ENCODE results near the gene RPP25L. TPM values are rescaled to one million over a fixed set of nuclear protein-coding genes. Genes with fewer than 3 reads are reported as not detected.

Gene RPP25L
- total and polyA plus RNA-seq, 9 of the 15 experiments (the other 6 are each of a cell fraction or from before 2014, with no cell fraction given) = 16.3 to 43.7 (median 29.0) TPM

GRCh38 chr9:34623374-34624235 lies 11.7 kb upstream of the RPP25L start (continued):
- TF ChIP-seq, protein P1, sequence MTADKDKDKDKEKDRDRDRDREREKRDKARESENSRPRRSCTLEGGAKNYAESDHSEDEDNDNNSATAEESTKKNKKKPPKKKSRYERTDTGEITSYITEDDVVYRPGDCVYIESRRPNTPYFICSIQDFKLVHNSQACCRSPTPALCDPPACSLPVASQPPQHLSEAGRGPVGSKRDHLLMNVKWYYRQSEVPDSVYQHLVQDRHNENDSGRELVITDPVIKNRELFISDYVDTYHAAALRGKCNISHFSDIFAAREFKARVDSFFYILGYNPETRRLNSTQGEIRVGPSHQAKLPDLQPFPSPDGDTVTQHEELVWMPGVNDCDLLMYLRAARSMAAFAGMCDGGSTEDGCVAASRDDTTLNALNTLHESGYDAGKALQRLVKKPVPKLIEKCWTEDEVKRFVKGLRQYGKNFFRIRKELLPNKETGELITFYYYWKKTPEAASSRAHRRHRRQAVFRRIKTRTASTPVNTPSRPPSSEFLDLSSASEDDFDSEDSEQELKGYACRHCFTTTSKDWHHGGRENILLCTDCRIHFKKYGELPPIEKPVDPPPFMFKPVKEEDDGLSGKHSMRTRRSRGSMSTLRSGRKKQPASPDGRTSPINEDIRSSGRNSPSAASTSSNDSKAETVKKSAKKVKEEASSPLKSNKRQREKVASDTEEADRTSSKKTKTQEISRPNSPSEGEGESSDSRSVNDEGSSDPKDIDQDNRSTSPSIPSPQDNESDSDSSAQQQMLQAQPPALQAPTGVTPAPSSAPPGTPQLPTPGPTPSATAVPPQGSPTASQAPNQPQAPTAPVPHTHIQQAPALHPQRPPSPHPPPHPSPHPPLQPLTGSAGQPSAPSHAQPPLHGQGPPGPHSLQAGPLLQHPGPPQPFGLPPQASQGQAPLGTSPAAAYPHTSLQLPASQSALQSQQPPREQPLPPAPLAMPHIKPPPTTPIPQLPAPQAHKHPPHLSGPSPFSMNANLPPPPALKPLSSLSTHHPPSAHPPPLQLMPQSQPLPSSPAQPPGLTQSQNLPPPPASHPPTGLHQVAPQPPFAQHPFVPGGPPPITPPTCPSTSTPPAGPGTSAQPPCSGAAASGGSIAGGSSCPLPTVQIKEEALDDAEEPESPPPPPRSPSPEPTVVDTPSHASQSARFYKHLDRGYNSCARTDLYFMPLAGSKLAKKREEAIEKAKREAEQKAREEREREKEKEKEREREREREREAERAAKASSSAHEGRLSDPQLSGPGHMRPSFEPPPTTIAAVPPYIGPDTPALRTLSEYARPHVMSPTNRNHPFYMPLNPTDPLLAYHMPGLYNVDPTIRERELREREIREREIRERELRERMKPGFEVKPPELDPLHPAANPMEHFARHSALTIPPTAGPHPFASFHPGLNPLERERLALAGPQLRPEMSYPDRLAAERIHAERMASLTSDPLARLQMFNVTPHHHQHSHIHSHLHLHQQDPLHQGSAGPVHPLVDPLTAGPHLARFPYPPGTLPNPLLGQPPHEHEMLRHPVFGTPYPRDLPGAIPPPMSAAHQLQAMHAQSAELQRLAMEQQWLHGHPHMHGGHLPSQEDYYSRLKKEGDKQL (CRISPR knock-in tag; IDR thresholded peaks at IDR 0.05; ENCODE audit: borderline replicate concordance) = no peak
- TF ChIP-seq ZBTB7A (IDR thresholded peaks at IDR 0.05; ENCODE audit: borderline replicate concordance, control insufficient read depth, low read depth, low read length) = no peak
- TF ChIP-seq, protein P2, sequence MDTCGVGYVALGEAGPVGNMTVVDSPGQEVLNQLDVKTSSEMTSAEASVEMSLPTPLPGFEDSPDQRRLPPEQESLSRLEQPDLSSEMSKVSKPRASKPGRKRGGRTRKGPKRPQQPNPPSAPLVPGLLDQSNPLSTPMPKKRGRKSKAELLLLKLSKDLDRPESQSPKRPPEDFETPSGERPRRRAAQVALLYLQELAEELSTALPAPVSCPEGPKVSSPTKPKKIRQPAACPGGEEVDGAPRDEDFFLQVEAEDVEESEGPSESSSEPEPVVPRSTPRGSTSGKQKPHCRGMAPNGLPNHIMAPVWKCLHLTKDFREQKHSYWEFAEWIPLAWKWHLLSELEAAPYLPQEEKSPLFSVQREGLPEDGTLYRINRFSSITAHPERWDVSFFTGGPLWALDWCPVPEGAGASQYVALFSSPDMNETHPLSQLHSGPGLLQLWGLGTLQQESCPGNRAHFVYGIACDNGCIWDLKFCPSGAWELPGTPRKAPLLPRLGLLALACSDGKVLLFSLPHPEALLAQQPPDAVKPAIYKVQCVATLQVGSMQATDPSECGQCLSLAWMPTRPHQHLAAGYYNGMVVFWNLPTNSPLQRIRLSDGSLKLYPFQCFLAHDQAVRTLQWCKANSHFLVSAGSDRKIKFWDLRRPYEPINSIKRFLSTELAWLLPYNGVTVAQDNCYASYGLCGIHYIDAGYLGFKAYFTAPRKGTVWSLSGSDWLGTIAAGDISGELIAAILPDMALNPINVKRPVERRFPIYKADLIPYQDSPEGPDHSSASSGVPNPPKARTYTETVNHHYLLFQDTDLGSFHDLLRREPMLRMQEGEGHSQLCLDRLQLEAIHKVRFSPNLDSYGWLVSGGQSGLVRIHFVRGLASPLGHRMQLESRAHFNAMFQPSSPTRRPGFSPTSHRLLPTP (IDR thresholded peaks at IDR 0.05; ENCODE audit: borderline replicate concordance, extremely low read depth, insufficient read length) = no peak

Data from K562 (cell line).